Measurements from ENCODE around the gene CEP350.

CEP350 gene

DNA sequence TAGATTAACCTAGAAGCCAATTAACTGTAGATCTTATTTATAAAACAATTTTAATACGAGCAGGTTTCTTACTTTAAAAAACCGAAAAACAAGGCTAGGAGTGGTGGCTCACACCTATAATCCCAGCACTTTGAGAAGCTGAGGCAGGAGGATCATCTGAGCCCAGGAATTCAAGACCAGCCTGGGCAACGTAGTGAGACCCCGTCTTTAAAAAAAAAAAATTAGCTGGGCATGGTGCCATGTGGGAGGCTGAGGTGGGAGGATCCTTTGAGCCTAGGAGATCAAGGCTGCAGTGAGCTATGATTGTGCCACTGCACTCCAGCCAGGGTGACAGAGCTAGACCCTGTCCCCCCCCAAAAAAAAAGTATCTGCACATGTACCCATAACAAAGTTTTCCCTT is 110.8 kb downstream of the CEP350 start:
- DNase-seq, result no peak

DNA sequence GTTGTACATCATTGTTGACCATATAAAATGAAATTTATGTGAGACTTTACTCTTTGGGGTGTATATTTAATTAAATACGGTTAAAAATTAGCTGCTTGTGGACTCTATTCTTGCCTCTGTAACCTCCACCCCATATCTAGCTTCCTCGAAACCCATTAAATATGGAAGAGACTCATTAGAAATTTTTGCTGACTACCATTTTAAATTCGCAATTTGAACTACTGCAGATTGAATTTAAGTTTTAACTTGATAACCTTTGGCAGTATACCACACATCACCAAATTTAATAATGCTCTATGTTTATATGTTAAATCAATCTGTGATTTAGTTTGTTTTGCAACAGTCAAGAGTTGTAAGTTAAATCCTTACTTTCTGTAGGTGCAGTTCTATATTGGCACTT is 111.5 kb downstream of the CEP350 start:
- no peak for DNase-seq

- no peak for DNase-seq
Observed at GRCh38 chr1:180070286-180070685, 115.7 kb downstream of the CEP350 start.

DNA sequence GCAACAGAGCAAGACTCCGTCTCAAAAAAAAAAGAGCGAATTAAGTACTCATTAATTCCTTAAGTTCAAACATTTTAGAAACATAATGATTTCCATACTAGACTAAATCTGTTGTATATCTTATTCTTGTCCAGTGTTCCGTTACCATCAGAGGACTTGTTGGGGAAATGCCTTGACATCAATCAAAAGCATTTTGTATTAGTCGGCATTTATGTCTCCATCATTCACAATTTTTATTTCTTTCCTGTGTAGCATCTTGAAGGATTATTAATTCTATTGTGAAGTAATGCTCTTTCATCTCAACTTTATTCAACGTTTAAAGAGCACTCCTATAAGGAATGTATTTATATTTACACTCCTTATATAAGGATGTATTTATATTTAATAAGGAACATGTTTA is 117.1 kb downstream of the CEP350 start:
- no peak for DNase-seq

- DNase-seq, result no peak
Observed at GRCh38 chr1:180080439-180080838, 125.8 kb downstream of the CEP350 start.

DNA sequence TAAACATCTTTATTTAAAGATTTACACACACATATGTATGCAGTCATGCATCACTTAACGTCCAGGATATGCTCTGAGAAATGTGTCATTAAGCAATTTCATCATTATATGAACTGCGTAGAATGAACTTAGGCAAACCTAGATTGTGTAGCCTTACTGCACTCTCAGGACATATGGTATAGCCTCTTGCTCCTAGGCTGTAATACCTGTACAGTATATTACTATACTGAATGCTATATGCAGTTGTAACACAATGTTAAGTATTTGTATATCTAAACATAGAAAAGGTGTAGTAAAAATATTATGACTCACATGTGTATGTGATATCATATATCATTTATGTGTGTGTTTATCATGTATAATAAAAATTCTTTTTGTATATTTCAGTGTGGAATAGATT is 126.9 kb downstream of the CEP350 start:
- no peak for DNase-seq

- DNase-seq, result no peak
Observed at GRCh38 chr1:180083164-180083563, 128.6 kb downstream of the CEP350 start.

DNA sequence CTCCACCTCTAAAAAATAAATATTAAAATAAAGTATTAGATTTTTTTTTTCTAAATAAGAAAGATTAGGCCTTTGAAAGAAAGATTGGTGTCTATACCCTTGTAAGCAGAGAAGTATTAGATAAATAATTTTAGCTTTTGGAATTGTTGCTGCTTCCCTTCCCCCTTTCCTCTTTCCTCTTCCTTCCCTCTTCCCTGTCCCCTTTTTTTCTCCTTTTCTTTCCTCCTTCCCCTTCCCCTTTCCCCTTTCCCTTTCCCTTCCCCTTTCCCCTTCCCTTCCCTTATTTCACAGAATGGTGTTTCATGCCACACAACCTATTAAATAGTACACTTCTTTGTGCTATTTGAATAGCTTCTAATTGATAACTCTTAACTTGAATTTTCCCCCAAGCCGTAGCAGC is 130.3 kb downstream of the CEP350 start:
- DNase-seq, result no peak

GRCh38 chr1:180085331-180085730 is 130.7 kb downstream of the CEP350 start:
- no peak for DNase-seq

DNA sequence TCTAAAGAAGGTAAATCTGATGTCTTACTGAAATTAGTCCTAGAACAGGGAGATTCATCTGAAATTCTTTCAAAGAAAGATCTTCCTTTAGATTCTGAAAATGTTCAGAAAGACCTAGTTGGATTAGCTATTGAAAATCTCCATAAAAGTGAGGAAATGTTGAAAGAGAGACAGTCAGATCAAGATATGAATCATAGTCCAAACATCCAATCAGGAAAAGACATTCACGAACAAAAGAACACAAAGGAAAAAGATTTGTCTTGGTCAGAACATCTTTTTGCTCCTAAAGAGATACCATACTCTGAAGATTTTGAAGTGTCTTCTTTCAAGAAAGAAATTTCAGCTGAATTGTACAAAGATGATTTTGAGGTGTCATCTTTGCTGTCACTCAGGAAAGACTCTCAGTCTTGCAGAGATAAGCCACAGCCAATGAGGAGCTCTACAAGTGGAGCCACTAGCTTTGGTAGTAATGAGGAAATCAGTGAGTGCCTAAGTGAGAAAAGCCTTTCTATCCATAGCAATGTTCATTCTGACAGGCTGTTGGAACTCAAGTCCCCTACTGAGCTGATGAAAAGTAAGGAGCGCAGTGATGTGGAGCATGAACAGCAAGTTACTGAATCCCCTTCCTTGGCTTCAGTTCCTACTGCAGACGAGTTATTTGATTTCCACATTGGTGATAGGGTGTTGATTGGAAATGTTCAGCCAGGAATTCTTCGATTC is 138.5 kb downstream of the CEP350 start:
- DNase-seq, result no peak

DNA sequence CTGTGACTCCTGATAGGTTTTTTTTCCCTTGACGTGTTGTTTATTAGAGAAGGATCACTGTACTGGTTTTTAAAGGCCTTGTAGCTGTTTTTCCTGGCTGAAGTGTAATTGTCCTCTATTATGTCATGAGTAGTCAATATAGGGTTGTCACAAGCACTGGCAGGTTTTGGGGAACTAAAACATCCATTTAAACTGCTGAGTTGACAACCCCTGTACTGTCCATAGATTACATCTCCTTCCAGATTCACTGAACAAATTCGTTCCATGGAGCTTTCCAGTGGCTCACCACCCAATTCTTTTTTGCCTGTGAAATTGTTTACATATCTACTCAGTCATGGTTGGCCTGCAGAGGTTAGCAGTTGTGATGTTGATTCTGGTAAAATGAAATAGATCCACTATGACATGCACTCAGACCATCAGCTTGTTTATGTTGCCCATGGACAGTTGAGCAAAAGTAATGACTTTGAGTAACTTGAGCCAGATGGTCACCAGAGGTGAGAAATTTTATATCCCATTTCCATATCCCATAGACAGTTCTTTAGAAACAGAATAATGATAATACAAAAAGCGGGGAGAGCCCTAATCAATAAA is 140.2 kb downstream of the CEP350 start:
- no peak for DNase-seq

GRCh38 chr1:180096584-180097325 is 142.1 kb downstream of the CEP350 start:
- no peak for DNase-seq

DNA sequence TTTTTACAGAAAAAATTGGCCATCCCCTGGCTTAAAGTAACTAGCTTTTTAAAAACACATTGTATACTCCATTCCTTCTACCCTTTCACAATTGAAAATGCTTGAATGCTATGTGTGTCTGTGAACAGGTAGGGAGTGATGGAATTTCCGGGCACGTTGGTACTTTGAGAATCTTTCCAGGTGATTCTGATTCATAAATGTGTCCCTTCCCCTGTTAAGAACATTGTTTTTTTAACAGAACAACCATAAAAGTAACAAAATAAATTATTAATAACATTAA is 142.7 kb downstream of the CEP350 start:
- no peak for DNase-seq

DNA sequence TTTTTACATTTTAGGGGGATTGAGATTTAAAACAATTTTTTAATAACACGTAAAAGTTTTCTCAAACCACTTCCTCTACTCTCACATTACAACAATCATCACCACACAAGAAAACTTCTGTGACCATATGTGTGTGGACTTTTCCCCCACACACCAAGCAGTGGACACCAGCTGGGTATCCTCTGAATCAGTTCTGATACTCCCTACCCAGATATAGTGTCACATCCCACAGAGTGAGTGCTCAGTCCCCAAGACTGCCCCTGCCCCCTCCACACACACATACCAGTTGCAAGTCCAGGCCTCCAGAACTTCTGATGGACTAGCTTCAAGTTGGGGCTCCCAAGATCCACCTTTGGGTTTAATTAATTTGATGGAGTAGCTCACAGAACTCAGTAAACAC is 146.8 kb downstream of the CEP350 start:
- no peak for DNase-seq

DNA sequence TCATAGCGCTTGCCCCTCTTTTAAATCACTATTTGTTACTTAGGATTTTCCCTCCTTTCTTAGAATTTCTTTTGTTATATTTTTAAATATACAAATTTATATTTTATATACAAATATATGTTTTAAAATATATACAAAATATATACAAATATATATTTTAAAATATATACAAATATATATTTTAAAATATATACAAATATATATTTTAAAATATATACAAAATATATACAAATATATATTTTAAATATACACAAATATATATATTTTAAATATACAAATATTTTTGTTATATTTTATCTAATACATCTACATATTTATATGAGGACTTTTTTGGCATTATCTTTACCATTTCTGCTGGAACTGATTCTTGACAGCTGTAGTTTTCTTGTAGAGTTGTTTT is 149.2 kb downstream of the CEP350 start:
- DNase-seq, result no peak

DNA sequence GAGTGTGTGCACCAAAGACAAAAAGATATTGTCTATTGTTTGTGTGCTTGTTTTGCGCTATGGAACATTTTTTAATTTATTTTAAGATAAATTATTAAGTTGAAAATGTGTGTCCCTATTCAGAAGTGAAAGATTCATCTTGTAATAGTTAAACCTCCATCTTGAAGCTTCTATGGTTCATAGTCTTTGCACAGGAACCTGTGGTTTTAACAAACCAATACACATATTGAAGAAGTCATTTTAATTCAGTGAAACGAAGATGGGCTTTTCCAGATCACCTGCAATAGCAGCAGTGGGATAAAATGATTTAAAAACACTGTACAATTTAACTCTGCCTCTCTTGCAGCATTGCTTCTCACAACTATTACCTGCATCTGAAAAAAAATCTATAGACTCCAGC is 157.5 kb downstream of the CEP350 start:
- DNase-seq, result no peak

DNA sequence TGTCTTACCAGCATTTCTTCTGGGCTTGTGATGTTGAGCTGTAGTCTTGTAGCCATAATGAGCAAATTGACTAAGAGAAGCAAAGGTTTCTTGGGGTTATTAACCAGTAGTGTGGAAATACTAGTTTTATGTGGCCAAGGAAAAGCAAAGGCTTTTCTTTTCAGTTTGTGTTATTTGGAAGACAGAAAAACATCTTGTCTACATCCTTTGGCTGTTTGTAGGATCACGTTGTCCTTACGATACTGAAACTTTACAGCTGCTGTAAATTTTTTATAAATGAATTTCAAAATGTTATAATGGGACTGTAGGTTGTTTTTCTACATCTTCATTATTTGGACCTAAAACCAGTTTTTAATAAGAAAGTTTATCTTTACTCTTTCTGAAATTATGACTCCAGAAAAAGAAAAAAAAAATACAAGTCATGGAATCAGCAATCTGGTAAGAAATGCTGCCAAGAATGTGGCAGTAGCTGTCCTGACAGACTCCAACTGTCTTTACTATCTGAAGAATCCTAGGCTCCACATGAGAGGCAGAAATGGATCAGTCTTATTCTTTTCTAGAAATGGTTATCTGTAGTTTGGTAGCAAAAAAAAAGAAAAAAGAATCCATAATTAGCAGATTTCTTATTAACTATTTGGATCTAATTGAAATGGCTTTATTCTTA is 158.5 kb downstream of the CEP350 start:
- no peak for DNase-seq

- no peak for DNase-seq
Observed at GRCh38 chr1:180114396-180114945, 159.9 kb downstream of the CEP350 start.

- DNase-seq, result no peak
Observed at GRCh38 chr1:180116964-180117763, 162.6 kb downstream of the CEP350 start.

- no peak for DNase-seq
Observed at GRCh38 chr1:180117764-180118116, 163.1 kb downstream of the CEP350 start.

DNA sequence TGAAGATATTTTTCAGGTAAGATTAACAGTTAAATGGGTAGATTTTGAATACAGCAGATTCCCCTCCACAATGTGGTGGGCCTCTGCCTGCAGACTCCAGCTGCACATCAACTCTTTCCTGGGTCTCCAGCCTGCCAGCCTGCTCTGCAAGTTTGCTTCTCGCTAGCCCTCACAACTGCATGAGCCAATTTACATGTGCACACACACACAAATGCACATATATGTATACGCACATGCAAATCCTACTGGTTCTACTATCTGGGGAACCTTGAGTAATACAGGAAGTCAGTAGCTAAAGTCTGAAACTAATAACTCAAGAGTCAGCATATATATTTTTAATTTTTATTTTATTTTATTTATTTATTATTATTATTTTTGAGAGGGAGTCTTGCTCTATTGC is 165.2 kb downstream of the CEP350 start:
- DNase-seq, result no peak

DNA sequence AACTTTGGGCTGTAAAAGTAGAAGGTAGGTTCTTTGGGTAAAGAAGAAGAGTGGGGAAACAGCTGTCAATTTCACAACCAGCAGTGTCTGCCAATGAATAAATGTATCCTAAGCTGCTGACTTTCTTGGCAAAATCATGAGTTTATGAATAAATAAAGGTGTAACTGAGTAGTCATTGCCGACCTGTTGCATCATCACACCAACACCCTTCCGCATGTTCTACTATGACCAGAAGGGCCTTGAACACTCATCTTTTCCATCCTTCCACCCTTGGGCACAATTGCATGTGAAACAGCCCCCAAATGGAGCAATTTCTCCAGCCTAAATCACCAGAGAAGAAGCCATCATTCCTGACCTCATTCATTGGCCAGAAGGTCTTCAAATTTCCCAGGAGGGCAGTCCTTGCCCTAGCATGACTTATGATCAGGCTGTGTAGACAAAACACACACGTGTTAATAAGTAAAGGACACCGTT is 168.9 kb downstream of the CEP350 start:
- DNase-seq, result no peak

- no peak for DNase-seq
Observed at GRCh38 chr1:180130651-180131050, 176.0 kb downstream of the CEP350 start.
